Measurements from ENCODE around the gene SKA1.
A peak's percentile ranks its signal among the peaks of the same experiment; 100 is the strongest.

Gene SKA1

DNA sequence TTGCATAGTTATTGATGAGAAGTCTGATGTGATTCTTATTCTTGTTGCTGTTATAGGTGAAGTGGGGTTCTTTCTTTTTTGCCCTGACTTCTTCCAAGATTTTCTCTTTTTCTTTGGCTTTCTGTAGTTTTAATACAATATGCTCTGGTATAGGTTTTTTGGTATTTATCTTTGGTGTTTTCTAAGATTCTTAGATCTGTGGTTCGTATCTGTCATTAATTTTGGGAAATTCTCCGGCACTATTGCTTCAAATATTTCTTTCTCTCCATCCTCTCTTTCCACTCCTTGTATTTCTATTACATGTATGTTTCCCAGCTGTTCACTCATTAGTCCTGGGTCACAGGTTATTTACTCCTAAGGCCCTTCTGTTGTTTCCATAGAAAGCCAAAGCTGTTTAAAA lies 43.8 kb downstream of the SKA1 start:
- no peak for DNase-seq (ENCODE audit: extremely low spot score)
- TF ChIP-seq SUZ12 (IDR thresholded peaks at IDR 0.05) (no peak), ELF4 (IDR thresholded peaks at IDR 0.05) (no peak), LEF1 (IDR thresholded peaks at IDR 0.05; ENCODE audit: borderline replicate concordance) (no peak), FOXM1 (IDR thresholded peaks at IDR 0.05; ENCODE audit: borderline replicate concordance) (no peak), BHLHE40 (IDR thresholded peaks at IDR 0.05; ENCODE audit: borderline replicate concordance) (no peak), ARNT (IDR thresholded peaks at IDR 0.05) (no peak)
- ChIA-PET CTCF (interaction anchor here (1.1 kb wide), 1 partner anchor 11 kb away, joined by 6 read pairs; no protein-coding TSS in a partner anchor), POLR2A (no interaction called here)

DNA sequence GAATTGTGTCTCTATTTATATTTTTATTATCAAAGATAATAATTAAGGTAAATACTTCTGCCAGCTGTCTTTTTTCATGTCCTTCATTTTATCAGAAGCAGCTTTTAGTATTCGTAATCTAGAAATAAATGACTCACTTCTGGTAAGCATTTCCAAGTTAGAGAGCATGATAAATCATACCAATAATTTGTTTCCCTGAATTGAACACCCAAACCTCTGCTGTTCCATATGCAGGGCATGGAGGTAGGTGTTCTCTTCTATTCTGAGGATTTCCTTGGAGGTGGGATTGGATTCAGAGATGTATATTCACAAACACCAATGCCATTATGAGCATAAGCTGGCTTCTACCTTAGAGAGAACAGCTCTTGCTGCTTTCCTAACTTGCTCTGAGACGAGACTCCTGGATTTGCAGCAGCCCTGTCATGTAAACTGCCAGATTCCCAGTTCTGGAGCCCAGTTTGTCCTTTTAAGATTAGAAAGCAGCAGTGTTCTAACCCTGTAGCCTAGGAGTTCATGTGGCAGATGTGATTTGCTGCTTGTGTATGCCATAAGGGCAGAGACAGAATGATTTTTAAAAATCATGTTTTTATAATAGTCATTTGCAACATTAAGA lies 47.5 kb downstream of the SKA1 start:
- POLR2A ChIA-PET = no interaction called here
- DNase-seq (ENCODE audit: extremely low spot score) = no peak
- CTCF ChIA-PET = no interaction called here
- TF ChIP-seq FOXM1 (IDR thresholded peaks at IDR 0.05; ENCODE audit: borderline replicate concordance) (no peak), SP1 (IDR thresholded peaks at IDR 0.05) (no peak), TARDBP (IDR thresholded peaks at IDR 0.05) (no peak), FOXA1 (IDR thresholded peaks at IDR 0.05) (no peak), ZNF384 (IDR thresholded peaks at IDR 0.05) (no peak), SUZ12 (IDR thresholded peaks at IDR 0.05) (no peak), NFRKB (IDR thresholded peaks at IDR 0.05) (no peak), FOXK2 (IDR thresholded peaks at IDR 0.05) (no peak), CTBP1 (IDR thresholded peaks at IDR 0.05; ENCODE audit: borderline replicate concordance) (no peak), BHLHE40 (IDR thresholded peaks at IDR 0.05; ENCODE audit: borderline replicate concordance) (no peak), ARNT (IDR thresholded peaks at IDR 0.05) (no peak), LEF1 (IDR thresholded peaks at IDR 0.05; ENCODE audit: borderline replicate concordance) (no peak), ELF4 (IDR thresholded peaks at IDR 0.05) (no peak), HDGF (IDR thresholded peaks at IDR 0.05; ENCODE audit: borderline replicate concordance) (no peak), L3MBTL2 (conservative IDR thresholded peaks at IDR 0.05) (no peak)
- TF ChIP-seq, protein P1, sequence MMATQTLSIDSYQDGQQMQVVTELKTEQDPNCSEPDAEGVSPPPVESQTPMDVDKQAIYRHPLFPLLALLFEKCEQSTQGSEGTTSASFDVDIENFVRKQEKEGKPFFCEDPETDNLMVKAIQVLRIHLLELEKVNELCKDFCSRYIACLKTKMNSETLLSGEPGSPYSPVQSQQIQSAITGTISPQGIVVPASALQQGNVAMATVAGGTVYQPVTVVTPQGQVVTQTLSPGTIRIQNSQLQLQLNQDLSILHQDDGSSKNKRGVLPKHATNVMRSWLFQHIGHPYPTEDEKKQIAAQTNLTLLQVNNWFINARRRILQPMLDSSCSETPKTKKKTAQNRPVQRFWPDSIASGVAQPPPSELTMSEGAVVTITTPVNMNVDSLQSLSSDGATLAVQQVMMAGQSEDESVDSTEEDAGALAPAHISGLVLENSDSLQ (IDR thresholded peaks at IDR 0.05) = no peak

DNA sequence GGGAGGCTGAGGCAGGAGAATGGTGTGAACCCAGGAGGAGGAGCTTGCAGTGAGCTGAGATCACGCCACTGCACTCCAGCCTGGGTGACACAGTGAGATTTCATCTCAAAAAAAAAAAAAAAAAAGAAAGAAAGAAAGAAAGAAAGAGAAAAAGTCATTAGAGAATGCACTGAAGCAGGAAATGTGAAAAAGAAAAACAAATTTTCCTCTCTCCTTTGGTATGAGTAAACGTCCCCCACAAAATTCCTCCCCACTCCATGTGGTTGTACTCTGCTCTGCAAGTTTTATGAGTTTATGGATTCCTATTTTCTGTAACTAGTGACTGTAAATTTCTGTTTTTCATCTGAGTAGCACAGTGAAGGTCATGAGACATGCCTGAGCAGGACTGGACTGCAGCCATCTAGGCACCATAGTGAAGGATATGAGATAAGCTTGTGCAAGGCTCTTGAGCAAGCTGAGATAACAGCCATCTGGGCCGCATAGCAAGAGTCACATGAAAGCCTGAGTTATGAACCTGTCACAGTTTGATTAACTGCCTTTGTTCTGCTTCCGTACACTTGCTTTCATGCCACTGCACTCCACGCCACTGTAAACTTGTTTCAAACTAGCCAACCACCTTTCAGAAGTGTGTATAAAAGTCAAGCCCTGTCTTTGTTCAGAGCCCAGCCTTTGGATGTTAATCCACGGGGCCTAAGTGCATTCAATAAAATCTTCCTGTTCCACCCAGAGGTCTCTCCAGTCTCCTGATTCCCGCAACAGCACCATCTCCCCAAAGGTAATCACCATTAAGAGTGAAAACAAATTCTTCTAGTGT lies 50.2 kb downstream of the SKA1 start:
- DNase-seq (ENCODE audit: extremely low spot score) = no peak
- ChIA-PET POLR2A (no interaction called here), CTCF (no interaction called here)
- TF ChIP-seq SP1 (IDR thresholded peaks at IDR 0.05) (no peak), LEF1 (IDR thresholded peaks at IDR 0.05; ENCODE audit: borderline replicate concordance) (no peak), ARNT (IDR thresholded peaks at IDR 0.05) (no peak)
- TF ChIP-seq, protein P1 (IDR thresholded peaks at IDR 0.05) = peak; percentile 39

DNA sequence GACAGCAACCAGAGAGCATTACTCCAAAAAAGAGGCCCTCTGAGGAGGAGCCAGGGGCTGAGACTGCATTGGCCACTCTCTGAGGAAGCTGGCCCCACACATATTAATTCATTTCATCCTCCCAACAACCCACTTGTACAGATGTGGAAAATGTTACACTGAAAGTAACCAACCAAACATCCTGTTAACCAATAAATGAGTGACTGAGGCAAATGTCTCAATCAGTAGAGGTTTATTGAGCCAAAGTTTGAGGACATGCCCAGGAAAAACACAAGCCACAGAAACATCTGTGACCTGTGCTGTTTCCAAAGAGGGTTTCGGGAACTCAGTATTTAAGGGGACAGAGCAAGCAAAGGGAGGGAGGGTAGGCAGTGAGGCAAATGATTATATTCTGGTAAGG lies 53.0 kb downstream of the SKA1 start:
- POLR2A ChIA-PET = no interaction called here

DNA sequence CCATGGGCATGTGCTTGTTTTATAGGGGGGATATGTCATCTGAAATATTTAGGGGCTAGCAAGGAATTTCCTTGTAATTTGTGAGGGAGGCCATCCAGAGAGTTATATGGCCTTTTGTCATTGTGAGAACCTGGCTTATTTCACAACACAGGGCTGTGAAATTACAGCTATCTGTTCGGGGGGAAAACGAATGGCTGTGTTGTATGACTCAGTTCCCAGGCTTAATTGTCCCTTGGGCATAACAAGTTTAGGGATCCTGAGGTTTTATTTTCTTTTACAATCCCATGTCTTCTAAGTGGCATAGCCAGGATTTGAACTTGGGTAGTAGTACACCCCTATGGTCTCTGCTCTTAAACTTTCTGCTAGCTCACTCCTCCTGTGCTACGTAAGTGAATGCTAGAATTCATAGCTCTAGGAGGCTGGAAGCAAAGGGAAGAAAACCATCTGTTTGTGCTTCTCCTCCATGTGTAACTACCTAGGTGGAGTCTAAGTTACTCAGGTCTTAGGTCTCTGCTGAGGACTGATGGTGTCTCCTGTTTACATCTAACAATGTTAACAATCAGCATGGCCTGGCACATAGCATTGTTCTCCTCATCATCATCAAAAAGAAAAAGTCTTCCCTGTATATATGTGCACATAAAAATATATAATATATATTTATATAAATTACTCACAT lies 53.8 kb downstream of the SKA1 start:
- peak; percentile 8 for DNase-seq (ENCODE audit: extremely low spot score)
- ChIA-PET CTCF (interaction anchor here (0.6 to 1.5 kb wide), 9 partner anchors 9 to 914 kb away, joined by 3 to 6 read pairs (median 3); no protein-coding TSS in a partner anchor), POLR2A (no interaction called here)
- TF ChIP-seq ARNT (IDR thresholded peaks at IDR 0.05) (no peak), ZNF384 (IDR thresholded peaks at IDR 0.05) (no peak), SP1 (IDR thresholded peaks at IDR 0.05) (no peak), CTBP1 (IDR thresholded peaks at IDR 0.05; ENCODE audit: borderline replicate concordance) (no peak), HDGF (IDR thresholded peaks at IDR 0.05; ENCODE audit: borderline replicate concordance) (no peak), TARDBP (IDR thresholded peaks at IDR 0.05) (no peak), NFRKB (IDR thresholded peaks at IDR 0.05) (no peak), FOXA1 (IDR thresholded peaks at IDR 0.05) (no peak), L3MBTL2 (conservative IDR thresholded peaks at IDR 0.05) (no peak)
- TF ChIP-seq, protein P1 (IDR thresholded peaks at IDR 0.05) = no peak

More for the DNA sequence above, 53.0 kb downstream of the SKA1 start:
- TF ChIP-seq NFRKB (IDR thresholded peaks at IDR 0.05) (no peak), SP1 (IDR thresholded peaks at IDR 0.05) (no peak), SUZ12 (IDR thresholded peaks at IDR 0.05) (no peak), CTBP1 (IDR thresholded peaks at IDR 0.05; ENCODE audit: borderline replicate concordance) (no peak), FOXK2 (IDR thresholded peaks at IDR 0.05) (no peak), ARNT (IDR thresholded peaks at IDR 0.05) (no peak)
- CTCF ChIA-PET = interaction anchor here (1.0 kb wide), 1 partner anchor 37 kb away, joined by 4 read pairs; no protein-coding TSS in a partner anchor
- no peak for DNase-seq (ENCODE audit: extremely low spot score)
